H9 (cell line): Measurements from ENCODE around the gene DMD. TPM values are rescaled to one million over a fixed set of nuclear protein-coding genes. Genes with fewer than 3 reads are reported as not detected.

Source experiments
- DNase-seq: peaks from one replicate; pipeline ENCODE4 v3.0.0-alpha.2; 2017
- H2AFZ ChIP-seq: one replicate; pipeline ENCODE4 v1.6.1; 2013; ENCODE audit warnings: mild to moderate bottlenecking, low read length, control low read depth, moderate library complexity
- H2AK5ac ChIP-seq: 2 replicates; pipeline ENCODE4 v1.6.1; 2013; ENCODE audit warnings: low read length, control low read depth, mixed read lengths; ENCODE audit not compliant: insufficient read length
- H2BK120ac ChIP-seq: one replicate; pipeline ENCODE4 v1.6.1; 2013; ENCODE audit warnings: low read depth, mild to moderate bottlenecking, low read length, control low read depth, inconsistent platforms; ENCODE audit not compliant: poor library complexity, severe bottlenecking
- H2BK12ac ChIP-seq: 2 replicates; pipeline ENCODE4 v1.6.1; 2013; ENCODE audit warnings: low read length, control low read depth, mixed read lengths, low read depth; ENCODE audit not compliant: insufficient read length
- H2BK15ac ChIP-seq: 2 replicates; pipeline ENCODE4 v1.6.1; 2013; ENCODE audit warnings: low read depth, low read length, control low read depth
- H2BK20ac ChIP-seq: one replicate; pipeline ENCODE4 v1.6.1; 2013; ENCODE audit warnings: low read depth, mild to moderate bottlenecking, low read length, control low read depth, inconsistent platforms; ENCODE audit not compliant: poor library complexity, severe bottlenecking
- H2BK5ac ChIP-seq: 2 replicates; pipeline ENCODE4 v1.6.1; 2013; ENCODE audit warnings: low read length, control low read depth, mixed read lengths; ENCODE audit not compliant: insufficient read length
- H3K14ac ChIP-seq: 2 replicates; pipeline ENCODE4 v1.6.1; 2013; ENCODE audit warnings: low read length, control low read depth; ENCODE audit not compliant: insufficient read depth
- H3K18ac ChIP-seq: 2 replicates; pipeline ENCODE4 v1.6.1; 2013; ENCODE audit warnings: low read depth, mild to moderate bottlenecking, mixed read lengths, low read length, control low read depth; ENCODE audit not compliant: insufficient read length
- H3K23ac ChIP-seq: 2 replicates; pipeline ENCODE4 v1.6.1; 2013; ENCODE audit warnings: low read length, control low read depth, mixed read lengths, low read depth; ENCODE audit not compliant: insufficient read length
- H3K23me2 ChIP-seq: 2 replicates; pipeline ENCODE4 v1.6.1; 2013; ENCODE audit warnings: low read depth, mild to moderate bottlenecking, mixed read lengths, low read length, control low read depth; ENCODE audit not compliant: insufficient read length, poor library complexity, severe bottlenecking
- H3K27ac ChIP-seq: 2 replicates; pipeline ENCODE4 v1.5.1; 2013; ENCODE audit warnings: low read length, control low read depth, mixed read lengths, low read depth; ENCODE audit not compliant: insufficient read length
- H3K27me3 ChIP-seq: 2 replicates; pipeline ENCODE4 v1.6.1; 2013; ENCODE audit warnings: low read length, control low read depth, inconsistent platforms; ENCODE audit not compliant: insufficient read depth
- H3K4ac ChIP-seq: 2 replicates; pipeline ENCODE4 v1.6.1; 2013; ENCODE audit warnings: low read depth, mild to moderate bottlenecking, control low read depth, inconsistent platforms, low read length, moderate library complexity
- H3K4me1 ChIP-seq: 2 replicates; pipeline ENCODE4 v1.6.1; 2013; ENCODE audit warnings: low read length, control low read depth, inconsistent platforms; ENCODE audit not compliant: insufficient read depth
- H3K4me2 ChIP-seq: 2 replicates; pipeline ENCODE4 v1.6.1; 2013; ENCODE audit warnings: low read length, control low read depth, mixed read lengths; ENCODE audit not compliant: insufficient read length, insufficient read depth
- H3K56ac ChIP-seq: 2 replicates; pipeline ENCODE4 v1.6.1; 2013; ENCODE audit warnings: low read depth, mild to moderate bottlenecking, mixed read lengths, low read length, control low read depth; ENCODE audit not compliant: insufficient read length
- H3K79me1 ChIP-seq: 2 replicates; pipeline ENCODE4 v1.6.1; 2013; ENCODE audit warnings: low read depth, mild to moderate bottlenecking, moderate library complexity, low read length, control low read depth, inconsistent platforms; ENCODE audit not compliant: insufficient read depth, poor library complexity, severe bottlenecking
- H3K79me2 ChIP-seq: 2 replicates; pipeline ENCODE4 v1.6.1; 2013; ENCODE audit warnings: low read length, control low read depth, inconsistent platforms; ENCODE audit not compliant: insufficient read depth
- H3K9ac ChIP-seq: 2 replicates; pipeline ENCODE4 v1.6.1; 2013; ENCODE audit warnings: low read length, control low read depth, mixed read lengths; ENCODE audit not compliant: insufficient read length; ENCODE audit errors: extremely low read depth
- H3K9me3 ChIP-seq: one replicate; pipeline ENCODE4 v1.6.1; 2013; ENCODE audit warnings: low read depth, low read length, inconsistent platforms; ENCODE audit not compliant: control insufficient read depth
- H3T11ph ChIP-seq: one replicate; pipeline ENCODE4 v1.6.1; 2013; ENCODE audit warnings: mild to moderate bottlenecking, low read length, control low read depth, inconsistent platforms
- H4K20me1 ChIP-seq: one replicate; pipeline ENCODE4 v1.6.1; 2013; ENCODE audit not compliant: control insufficient read depth, insufficient read length, insufficient read depth
- H4K5ac ChIP-seq: 2 replicates; pipeline ENCODE4 v1.6.1; 2013; ENCODE audit warnings: low read depth, mild to moderate bottlenecking, mixed read lengths, low read length, control low read depth; ENCODE audit not compliant: insufficient read length
- H4K8ac ChIP-seq: replicated peaks from 2 replicates; pipeline ENCODE4 v1.6.1; 2013; ENCODE audit warnings: low read length, control low read depth, mixed read lengths, low read depth; ENCODE audit not compliant: insufficient read length
- H4K91ac ChIP-seq: 2 replicates; pipeline ENCODE4 v1.6.1; 2013; ENCODE audit warnings: low read depth, mild to moderate bottlenecking, moderate library complexity, mixed read lengths, low read length, control low read depth; ENCODE audit not compliant: insufficient read length
- H3K27ac Mint-ChIP-seq, 3 experiments: 2 replicates in 2 of 3; 3 replicates in 1 of 3; pipeline ENCODE4 v1.8.0; 2020 to 2021; ENCODE audit warnings: mixed read lengths in 3 of 3, mild to moderate bottlenecking in 1 of 3, moderate library complexity in 1 of 3
- H3K27me3 Mint-ChIP-seq: 2 replicates; pipeline ENCODE4 v1.8.0; 2021; ENCODE audit warnings: low read depth, mild to moderate bottlenecking, moderate library complexity, mixed read lengths
- H3K36me3 Mint-ChIP-seq, 3 experiments: 2 replicates in 2 of 3; 3 replicates in 1 of 3; pipeline ENCODE4 v1.8.0; 2020 to 2021; ENCODE audit warnings: low read depth in 3 of 3, mixed read lengths in 3 of 3; ENCODE audit not compliant: insufficient read depth in 1 of 3
- H3K4me1 Mint-ChIP-seq, 2 experiments: 2 replicates each; pipeline ENCODE4 v1.8.0; 2020; ENCODE audit warnings: mixed read lengths in 2 of 2
- H3K4me3 Mint-ChIP-seq, 2 experiments: 2 replicates in 1 of 2; 3 replicates in 1 of 2; pipeline ENCODE4 v1.8.0; 2020 to 2021; ENCODE audit warnings: mild to moderate bottlenecking in 2 of 2, mixed read lengths in 2 of 2, moderate library complexity in 1 of 2
- H3K9me3 Mint-ChIP-seq, 2 experiments: 2 replicates in 1 of 2; 3 replicates in 1 of 2; pipeline ENCODE4 v1.8.0; 2020; ENCODE audit warnings: mild to moderate bottlenecking in 2 of 2, mixed read lengths in 2 of 2, moderate library complexity in 1 of 2
- CTCF ChIP-seq: fragments of 200-600 bp; sonication (generic); conservative IDR thresholded peaks from 3 replicates; pipeline ENCODE4 v1.8.0; 2021; ENCODE audit warnings: antibody characterized with exemption, mild to moderate bottlenecking
- total RNA-seq: library from RNA; stranded (reverse); gene quantifications from 2 replicates; pipeline ENCODE4 v1.2.1, GENCODE V29; 2021

DMD gene
- total RNA-seq, 1 experiment from 2014 or later, result 3.8 TPM

- Mint-ChIP-seq H3K4me3 (no peak overlapping the region), H3K36me3 (peaks cover 0 to 6% (median 0%) of the 10 kb centered on the region in 3 experiments; a peak in 4 of 7 replicates)
- no peak overlapping the region for H3K4me2 ChIP-seq
Measured at GRCh38 chrX:32269866-32270265, 941.5 kb downstream of the DMD start.

More at GRCh38 chrX:32269866-32270265, 941.5 kb downstream of the DMD start:
- Histone ChIP-seq H2BK120ac (no peak overlapping the region), H2AFZ (no peak overlapping the region), H2BK20ac (no peak overlapping the region), H3K23ac (no peak overlapping the region), H3K9me3 (no peaks in the 10 kb centered on the region), H4K8ac (no peak overlapping the region), H4K5ac (no peak overlapping the region), H3K79me1 (no peaks in the 10 kb centered on the region), H3K79me2 (no peaks in the 10 kb centered on the region), H2BK12ac (no peak overlapping the region), H3K14ac (no peak overlapping the region), H3K56ac (no peak overlapping the region), H3K23me2 (no peaks in the 10 kb centered on the region), H3K4me1 (no peaks in the 10 kb centered on the region), H3T11ph (no peak overlapping the region), H3K18ac (no peak overlapping the region), H3K27me3 (no peaks in the 10 kb centered on the region), H2BK5ac (no peak overlapping the region), H3K4ac (no peak overlapping the region), H3K9ac (no peak overlapping the region), H2BK15ac (no peak overlapping the region), H2AK5ac (no peak overlapping the region), H3K27ac (no peak overlapping the region), H4K91ac (no peak overlapping the region), H4K20me1 (no peaks in the 10 kb centered on the region)
- no peak overlapping the region for H3K27ac Mint-ChIP-seq
- no peaks in the 10 kb centered on the region for H3K4me1 Mint-ChIP-seq
- H3K9me3 Mint-ChIP-seq, result peaks cover 42 to 49% of the 10 kb centered on the region in 2 experiments
- no peaks in the 10 kb centered on the region; the same call in 1 of the 2 replicates for H3K27me3 Mint-ChIP-seq
- no peak for DNase-seq
- no peak for TF ChIP-seq CTCF
